ENCODE measurements around the gene RASAL3. TPM values are rescaled to one million over a fixed set of nuclear protein-coding genes. Genes with fewer than 3 reads are reported as not detected.

The RASAL3 gene
- total and polyA plus RNA-seq, 2 of the 8 experiments (the other 6 are each of a cell fraction or from before 2014, with no cell fraction given): 0.19 to 0.63 TPM

MicroRNA genes within 50 kb of the gene (microRNA counts, 767-probe panel; counts per million panel counts)
- 879 counts per million, percentile 95 among the panel's probes with 10 or more counts for microRNA hsa-miR-1470

Small RNA genes within 50 kb of the gene (microRNA-seq; reads per million reads assigned to microRNA genes)
- gene MIR1470 (ENCODE audit: borderline microRNAs expressed in 2 of 2, borderline number of aligned reads in 2 of 2, borderline replicate concordance in 1 of 2): 0 reads per million in 2 experiments

Small RNA genes within 50 kb of the gene (small RNA-seq; reads per million reads assigned to genes)
- gene MIR1470 (ENCODE audit: insufficient read depth): not detected

Other genes with a start within 250 kb of the RASAL3 start
- gene EPHX3, start 232.1 kb downstream of the RASAL3 start, total RNA-seq (2021; fragmentation: NEBNext Ultra II Directional; extraction: Animal tissue kit (Norgen Biotek cat#: 25700)): 30.2 and 30.9 TPM in 2 replicates
- gene EPHX3, start 232.1 kb downstream of the RASAL3 start, polyA plus RNA-seq (2011; rRNA removed): 47.6 and 67.5 TPM in 2 replicates
- 144 and 146 TPM in 2 replicates for gene BRD4, start 132.0 kb downstream of the RASAL3 start, total RNA-seq (2021; fragmentation: NEBNext Ultra II Directional; extraction: Animal tissue kit (Norgen Biotek cat#: 25700))
- 14.1 and 17.6 TPM in 2 replicates for gene BRD4, start 132.0 kb downstream of the RASAL3 start, polyA plus RNA-seq (2011; rRNA removed)
- 41.0 and 41.3 TPM in 2 replicates for gene AKAP8, start 84.8 kb downstream of the RASAL3 start, total RNA-seq (2021; fragmentation: NEBNext Ultra II Directional; extraction: Animal tissue kit (Norgen Biotek cat#: 25700))
- gene AKAP8, start 84.8 kb downstream of the RASAL3 start, polyA plus RNA-seq (2011; rRNA removed): 17.0 and 20.8 TPM in 2 replicates
- gene AKAP8L, start 45.6 kb downstream of the RASAL3 start, total RNA-seq (2021; fragmentation: NEBNext Ultra II Directional; extraction: Animal tissue kit (Norgen Biotek cat#: 25700)): 127 and 138 TPM in 2 replicates
- 75.1 and 149 TPM in 2 replicates for gene AKAP8L, start 45.6 kb downstream of the RASAL3 start, polyA plus RNA-seq (2011; rRNA removed)
- 33.2 and 34.4 TPM in 2 replicates for gene WIZ, start 14.6 kb downstream of the RASAL3 start, total RNA-seq (2021; fragmentation: NEBNext Ultra II Directional; extraction: Animal tissue kit (Norgen Biotek cat#: 25700))
- 12.5 and 22.7 TPM in 2 replicates for gene WIZ, start 14.6 kb downstream of the RASAL3 start, polyA plus RNA-seq (2011; rRNA removed)
- gene PGLYRP2, start 15.0 kb upstream of the RASAL3 start, total RNA-seq (2021; fragmentation: NEBNext Ultra II Directional; extraction: Animal tissue kit (Norgen Biotek cat#: 25700)): not detected in 2 replicates
- gene PGLYRP2, start 15.0 kb upstream of the RASAL3 start, polyA plus RNA-seq (2011; rRNA removed): not detected in 2 replicates
- not detected in 2 replicates for gene CYP4F22, start 44.0 kb upstream of the RASAL3 start, total RNA-seq (2021; fragmentation: NEBNext Ultra II Directional; extraction: Animal tissue kit (Norgen Biotek cat#: 25700))
- gene CYP4F22, start 44.0 kb upstream of the RASAL3 start, polyA plus RNA-seq (2011; rRNA removed): not detected in 2 replicates
- not detected in 2 replicates for gene CYP4F8, start 150.7 kb upstream of the RASAL3 start, total RNA-seq (2021; fragmentation: NEBNext Ultra II Directional; extraction: Animal tissue kit (Norgen Biotek cat#: 25700))
- gene CYP4F8, start 150.7 kb upstream of the RASAL3 start, polyA plus RNA-seq (2011; rRNA removed): not detected in 2 replicates
- gene CYP4F3, start 176.4 kb upstream of the RASAL3 start, total RNA-seq (2021; fragmentation: NEBNext Ultra II Directional; extraction: Animal tissue kit (Norgen Biotek cat#: 25700)): not detected in 2 replicates
- not detected in 2 replicates for gene CYP4F3, start 176.4 kb upstream of the RASAL3 start, polyA plus RNA-seq (2011; rRNA removed)
- not detected in 2 replicates for gene CYP4F12, start 208.5 kb upstream of the RASAL3 start, total RNA-seq (2021; fragmentation: NEBNext Ultra II Directional; extraction: Animal tissue kit (Norgen Biotek cat#: 25700))
- gene CYP4F12, start 208.5 kb upstream of the RASAL3 start, polyA plus RNA-seq (2011; rRNA removed): not detected in 2 replicates

Measured in H1 (cell line).